HEK293 (cell line): ENCODE data around the gene ABI3BP.

Experiments used
- CTCF ChIA-PET: fragments of 350-600 bp; formaldehyde crosslinking; extraction: SDS; loops from one replicate; lab custom pipeline; 2021; ENCODE audit warnings: antibody characterized with exemption; lab: Yijun Ruan, JAX
- POLR2A ChIA-PET: fragments of 300-600 bp; formaldehyde crosslinking; extraction: SDS; loops from one replicate; lab custom pipeline; 2020; ENCODE audit warnings: antibody characterized with exemption, inconsistent platforms; lab: Yijun Ruan, JAX
- H3K27ac ChIP-seq: fragments of 200-500 bp; sonication (Bioruptor generic); 2 replicates; pipeline ENCODE4 v1.5.1; 2014; ENCODE audit warnings: low read depth, low read length, control low read depth, inconsistent platforms; ENCODE audit errors: extremely low read depth
- H3K36me3 ChIP-seq, 2 experiments: fragments of 200-500 bp in 1 of 2; sonication (Bioruptor generic) in 1 of 2; 1 replicate in 1 of 2; 2 replicates in 1 of 2; pipeline ENCODE4 v1.5.1; 2014 to 2017; ENCODE audit warnings: inconsistent platforms in 2 of 2, low read length in 2 of 2; ENCODE audit not compliant: control insufficient read depth in 2 of 2, insufficient read depth in 1 of 2
- H3K4me1 ChIP-seq: fragments of 200-500 bp; sonication (Bioruptor generic); 2 replicates; pipeline ENCODE4 v1.5.1; 2014; ENCODE audit warnings: mild to moderate bottlenecking, low read length, inconsistent platforms; ENCODE audit not compliant: control insufficient read depth, insufficient read depth
- H3K4me3 ChIP-seq: 2 replicates; pipeline ENCODE4 v1.5.1; 2011; ENCODE audit warnings: low read depth, mild to moderate bottlenecking, control low read depth, low read length, moderate library complexity
- H3K9me3 ChIP-seq: fragments of 200-500 bp; sonication (Bioruptor generic); 2 replicates; pipeline ENCODE4 v1.5.1; 2014; ENCODE audit warnings: low read depth, low read length, inconsistent platforms; ENCODE audit not compliant: control insufficient read depth, insufficient read depth
- BCL11A ChIP-seq: fragments of 450-650 bp; formaldehyde crosslinking; IDR thresholded peaks from 2 replicates; pipeline ENCODE4 v1.5.1; 2016; ENCODE audit warnings: low read depth, missing biosample characterization, missing genetic modification characterization
- GFI1B ChIP-seq: fragments of 450-650 bp; formaldehyde crosslinking; IDR thresholded peaks from 2 replicates; pipeline ENCODE4 v1.5.1; 2016; ENCODE audit warnings: missing biosample characterization, missing genetic modification characterization
- GLI2 ChIP-seq: fragments of 450-650 bp; formaldehyde crosslinking; IDR thresholded peaks from 2 replicates; pipeline ENCODE4; 2017; ENCODE audit warnings: missing biosample characterization, missing genetic modification characterization, low read depth, borderline replicate concordance
- MYNN ChIP-seq: fragments of 450-650 bp; formaldehyde crosslinking; IDR thresholded peaks from 2 replicates; pipeline ENCODE4 v1.5.1; 2016; ENCODE audit warnings: missing biosample characterization, missing genetic modification characterization, borderline replicate concordance
- MZF1 ChIP-seq: fragments of 450-650 bp; formaldehyde crosslinking; IDR thresholded peaks from 2 replicates; pipeline ENCODE4 v1.5.1; 2017; ENCODE audit warnings: missing biosample characterization, missing genetic modification characterization, borderline replicate concordance
- ZNF10 ChIP-seq: fragments of 450-650 bp; formaldehyde crosslinking; IDR thresholded peaks from 2 replicates; pipeline ENCODE4 v1.5.1; 2017; ENCODE audit warnings: missing biosample characterization, missing genetic modification characterization
- ZNF133 ChIP-seq: fragments of 450-650 bp; formaldehyde crosslinking; IDR thresholded peaks from 2 replicates; pipeline ENCODE4 v1.5.1; 2016; ENCODE audit warnings: missing biosample characterization, missing genetic modification characterization
- ZNF23 ChIP-seq: fragments of 450-650 bp; formaldehyde crosslinking; IDR thresholded peaks from 2 replicates; pipeline ENCODE4 v1.5.1; 2016; ENCODE audit warnings: missing biosample characterization, missing genetic modification characterization, borderline replicate concordance
- ZNF335 ChIP-seq: fragments of 450-650 bp; formaldehyde crosslinking; conservative IDR thresholded peaks from 2 replicates; pipeline ENCODE4 v1.5.1; 2016; ENCODE audit warnings: missing biosample characterization, missing genetic modification characterization
- ZNF37A ChIP-seq: fragments of 450-650 bp; IDR thresholded peaks from 2 replicates; pipeline ENCODE4 v1.5.1; 2018; ENCODE audit warnings: missing biosample characterization, missing genetic modification characterization
- ZNF426 ChIP-seq: fragments of 450-650 bp; formaldehyde crosslinking; IDR thresholded peaks from 2 replicates; pipeline ENCODE4 v1.5.1; 2017; ENCODE audit warnings: missing biosample characterization, missing genetic modification characterization, mild to moderate bottlenecking, inconsistent platforms, moderate library complexity
- ZNF555 ChIP-seq: fragments of 450-650 bp; formaldehyde crosslinking; conservative IDR thresholded peaks from 2 replicates; pipeline ENCODE4 v1.5.1; 2017; ENCODE audit warnings: missing biosample characterization, mild to moderate bottlenecking, missing genetic modification characterization, inconsistent platforms
- ZNF558 ChIP-seq: fragments of 450-650 bp; formaldehyde crosslinking; IDR thresholded peaks from 2 replicates; pipeline ENCODE4 v1.5.1; 2016; ENCODE audit warnings: missing biosample characterization, missing genetic modification characterization
- ZNF623 ChIP-seq: fragments of 450-650 bp; formaldehyde crosslinking; IDR thresholded peaks from 2 replicates; pipeline ENCODE4 v1.5.1; 2016; ENCODE audit warnings: missing biosample characterization, missing genetic modification characterization
- ZNF629 ChIP-seq: fragments of 450-650 bp; formaldehyde crosslinking; IDR thresholded peaks from 2 replicates; pipeline ENCODE4 v1.5.1; 2017; ENCODE audit warnings: missing biosample characterization, missing genetic modification characterization
- ZNF660 ChIP-seq: fragments of 450-650 bp; IDR thresholded peaks from 2 replicates; pipeline ENCODE4 v1.5.1; 2018; ENCODE audit warnings: missing biosample characterization, mild to moderate bottlenecking, missing genetic modification characterization
- ZNF664 ChIP-seq: fragments of 450-650 bp; formaldehyde crosslinking; IDR thresholded peaks from 2 replicates; pipeline ENCODE4 v1.5.1; 2016; ENCODE audit warnings: missing biosample characterization, missing genetic modification characterization
- ZNF76 ChIP-seq: fragments of 450-650 bp; formaldehyde crosslinking; IDR thresholded peaks from 2 replicates; pipeline ENCODE4; 2016; ENCODE audit warnings: low read depth, missing biosample characterization, missing genetic modification characterization, borderline replicate concordance
- ZNF837 ChIP-seq: fragments of 450-650 bp; formaldehyde crosslinking; IDR thresholded peaks from 2 replicates; pipeline ENCODE4 v1.5.1; 2016; ENCODE audit warnings: missing biosample characterization, missing genetic modification characterization
- ZXDB ChIP-seq: fragments of 450-650 bp; formaldehyde crosslinking; IDR thresholded peaks from 2 replicates; pipeline ENCODE4 v1.5.1; 2016; ENCODE audit warnings: missing biosample characterization, missing genetic modification characterization
- TF ChIP-seq, protein P1 (sequence below): fragments of 450-650 bp; IDR thresholded peaks from 2 replicates; pipeline ENCODE4 v1.5.1; 2018; ENCODE audit warnings: missing biosample characterization, mild to moderate bottlenecking, missing genetic modification characterization
- TF ChIP-seq, protein P2 (sequence below): fragments of 450-650 bp; formaldehyde crosslinking; IDR thresholded peaks from 2 replicates; pipeline ENCODE4 v1.5.1; 2016; ENCODE audit warnings: missing biosample characterization, missing genetic modification characterization
- TF ChIP-seq, protein P3 (sequence below): sonication (generic); formaldehyde crosslinking; IDR thresholded peaks from 2 replicates; pipeline ENCODE4 v1.8.1; 2022; ENCODE audit warnings: mild to moderate bottlenecking, moderate library complexity, missing genetic modification reagents

ABI3BP gene

DNA sequence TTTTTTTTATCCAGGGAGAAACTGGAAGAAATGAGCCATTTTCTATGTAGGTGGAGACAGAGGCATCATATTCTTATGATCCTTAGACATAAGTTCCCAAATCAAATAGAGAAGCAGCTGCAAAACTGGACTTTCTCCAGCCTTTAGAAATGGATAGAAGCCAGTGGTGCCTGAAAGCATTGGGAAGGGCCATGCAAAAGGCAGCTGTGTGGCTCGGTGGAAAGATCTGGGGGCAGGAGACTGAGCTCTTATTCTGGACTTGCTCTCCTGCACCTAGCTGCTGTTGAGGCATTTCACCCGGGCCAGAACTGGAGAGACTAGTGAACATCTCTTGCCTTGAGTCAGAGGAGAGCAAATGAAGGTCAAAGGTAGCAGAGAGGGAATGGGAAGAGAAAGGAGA is 210.9 kb downstream of the ABI3BP start:
- POLR2A ChIA-PET = no interaction called here
- H3K9me3 ChIP-seq = no peaks in the 10 kb centered on the region
- H3K4me3 ChIP-seq = no peak overlapping the region
- H3K36me3 ChIP-seq = no peaks in the 10 kb centered on the region
- TF ChIP-seq GLI2 (tag by site-specific recombination) = no peak
- TF ChIP-seq ZXDB (tag by site-specific recombination) = no peak
- no peak for TF ChIP-seq ZNF558
- H3K4me1 ChIP-seq = no peaks in the 10 kb centered on the region
- H3K27ac ChIP-seq = no peak overlapping the region
- CTCF ChIA-PET = interaction anchor here (0.6 to 0.7 kb wide), 4 partner anchors 9 to 170 kb away, joined by 3 to 4 read pairs (median 3); no protein-coding TSS in a partner anchor

DNA sequence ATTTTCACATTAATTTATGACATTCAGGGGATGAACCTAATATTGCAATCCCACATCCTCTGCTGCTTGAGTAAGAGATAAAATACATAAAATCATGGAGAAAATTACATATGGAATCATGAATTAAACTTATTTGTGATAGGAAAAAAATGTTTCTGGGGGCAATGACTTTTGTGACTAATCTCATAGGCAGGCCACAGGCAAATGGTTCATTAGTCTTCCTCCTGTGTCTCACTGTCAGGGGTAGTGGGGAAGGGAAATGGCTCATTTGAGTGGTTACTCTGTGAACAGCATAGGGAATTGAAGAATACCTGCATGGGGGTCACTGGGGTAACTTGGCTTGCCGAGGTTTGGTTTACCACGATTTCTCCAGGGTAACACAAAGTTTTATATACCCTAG is 211.9 kb downstream of the ABI3BP start:
- TF ChIP-seq GFI1B (tag by site-specific recombination) (no peak), ZNF133 (tag by site-specific recombination) (no peak), ZNF664 (tag by site-specific recombination) (no peak), ZNF426 (tag by site-specific recombination) (no peak), ZNF660 (no peak), BCL11A (tag by site-specific recombination) (no peak)
- TF ChIP-seq, protein P1, sequence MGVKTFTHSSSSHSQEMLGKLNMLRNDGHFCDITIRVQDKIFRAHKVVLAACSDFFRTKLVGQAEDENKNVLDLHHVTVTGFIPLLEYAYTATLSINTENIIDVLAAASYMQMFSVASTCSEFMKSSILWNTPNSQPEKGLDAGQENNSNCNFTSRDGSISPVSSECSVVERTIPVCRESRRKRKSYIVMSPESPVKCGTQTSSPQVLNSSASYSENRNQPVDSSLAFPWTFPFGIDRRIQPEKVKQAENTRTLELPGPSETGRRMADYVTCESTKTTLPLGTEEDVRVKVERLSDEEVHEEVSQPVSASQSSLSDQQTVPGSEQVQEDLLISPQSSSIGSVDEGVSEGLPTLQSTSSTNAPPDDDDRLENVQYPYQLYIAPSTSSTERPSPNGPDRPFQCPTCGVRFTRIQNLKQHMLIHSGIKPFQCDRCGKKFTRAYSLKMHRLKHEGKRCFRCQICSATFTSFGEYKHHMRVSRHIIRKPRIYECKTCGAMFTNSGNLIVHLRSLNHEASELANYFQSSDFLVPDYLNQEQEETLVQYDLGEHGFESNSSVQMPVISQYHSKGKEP (tag by site-specific recombination) = no peak
- TF ChIP-seq, protein P2, sequence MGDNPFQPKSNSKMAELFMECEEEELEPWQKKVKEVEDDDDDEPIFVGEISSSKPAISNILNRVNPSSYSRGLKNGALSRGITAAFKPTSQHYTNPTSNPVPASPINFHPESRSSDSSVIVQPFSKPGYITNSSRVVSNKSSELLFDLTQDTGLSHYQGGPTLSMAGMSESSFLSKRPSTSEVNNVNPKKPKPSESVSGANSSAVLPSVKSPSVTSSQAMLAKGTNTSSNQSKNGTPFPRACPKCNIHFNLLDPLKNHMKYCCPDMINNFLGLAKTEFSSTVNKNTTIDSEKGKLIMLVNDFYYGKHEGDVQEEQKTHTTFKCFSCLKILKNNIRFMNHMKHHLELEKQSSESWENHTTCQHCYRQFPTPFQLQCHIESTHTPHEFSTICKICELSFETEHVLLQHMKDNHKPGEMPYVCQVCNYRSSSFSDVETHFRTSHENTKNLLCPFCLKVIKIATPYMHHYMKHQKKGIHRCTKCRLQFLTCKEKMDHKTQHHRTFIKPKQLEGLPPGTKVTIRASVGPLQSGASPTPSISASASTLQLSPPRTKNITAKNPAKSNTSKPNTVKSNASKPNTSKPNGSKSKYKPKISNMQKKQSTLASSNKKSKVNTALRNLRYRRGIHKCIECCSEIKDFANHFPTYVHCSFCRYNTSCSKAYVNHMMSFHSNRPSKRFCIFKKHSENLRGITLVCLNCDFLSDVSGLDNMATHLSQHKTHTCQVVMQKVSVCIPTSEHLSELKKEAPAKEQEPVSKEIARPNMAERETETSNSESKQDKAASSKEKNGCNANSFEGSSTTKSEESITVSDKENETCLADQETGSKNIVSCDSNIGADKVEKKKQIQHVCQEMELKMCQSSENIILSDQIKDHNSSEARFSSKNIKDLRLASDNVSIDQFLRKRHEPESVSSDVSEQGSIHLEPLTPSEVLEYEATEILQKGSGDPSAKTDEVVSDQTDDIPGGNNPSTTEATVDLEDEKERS (tag by site-specific recombination) = no peak
- H3K4me1 ChIP-seq = no peaks in the 10 kb centered on the region
- ChIA-PET POLR2A (no interaction called here), CTCF (no interaction called here)
- no peak overlapping the region for H3K27ac ChIP-seq
- no peaks in the 10 kb centered on the region for H3K9me3 ChIP-seq
- H3K36me3 ChIP-seq = no peaks in the 10 kb centered on the region
- no peak overlapping the region for H3K4me3 ChIP-seq

DNA sequence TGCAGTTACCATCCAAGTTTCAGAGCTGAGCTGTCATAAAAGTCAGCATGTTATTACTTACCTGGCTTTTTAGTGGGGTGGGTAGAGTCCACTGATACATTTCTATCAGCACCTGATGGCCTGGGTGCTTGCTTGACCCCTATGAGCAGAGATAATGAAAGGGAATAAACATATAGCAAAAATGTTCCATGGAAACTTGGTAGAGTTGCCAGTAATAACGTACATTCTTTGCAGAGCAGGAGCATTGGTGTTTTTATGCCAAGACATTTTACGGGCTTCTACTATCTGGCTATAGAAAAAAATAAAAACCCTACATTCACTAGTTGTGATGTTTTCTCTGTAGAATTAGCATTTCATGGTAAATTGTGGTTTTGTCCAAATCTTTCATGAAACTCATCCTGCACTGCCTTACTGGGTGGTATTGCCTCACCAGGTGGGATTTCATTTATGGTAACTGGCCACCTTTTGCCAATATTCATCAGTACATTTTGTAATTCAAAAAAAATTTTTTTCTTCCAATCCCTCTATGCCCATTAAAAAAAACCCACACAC is 213.1 kb downstream of the ABI3BP start:
- Histone ChIP-seq H3K36me3 (no peaks in the 10 kb centered on the region), H3K9me3 (no peaks in the 10 kb centered on the region), H3K4me1 (no peaks in the 10 kb centered on the region), H3K4me3 (no peak overlapping the region), H3K27ac (no peak overlapping the region)
- TF ChIP-seq MYNN (tag by site-specific recombination) (no peak), ZNF837 (no peak), ZNF23 (tag by site-specific recombination) (no peak)
- ChIA-PET CTCF (no interaction called here), POLR2A (no interaction called here)

DNA sequence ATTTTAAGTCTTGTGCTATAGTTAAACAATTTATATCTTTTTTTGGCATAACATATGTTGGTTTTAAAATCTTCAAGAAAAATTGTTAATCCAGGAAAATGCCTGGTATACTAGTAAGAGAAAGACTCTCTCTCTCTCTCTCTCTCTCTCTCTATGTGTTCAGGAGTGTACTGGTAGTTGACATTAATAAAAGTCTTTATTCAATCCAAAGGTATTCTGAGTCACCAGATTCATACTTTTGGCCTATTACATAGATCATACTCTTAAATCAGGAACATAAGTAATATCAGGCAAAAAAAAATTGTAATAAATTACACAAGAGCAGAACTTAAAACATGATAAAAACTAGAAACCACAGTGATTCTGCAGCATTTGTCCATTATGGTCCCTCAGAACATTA is 213.7 kb downstream of the ABI3BP start:
- Histone ChIP-seq H3K27ac (no peak overlapping the region), H3K36me3 (no peaks in the 10 kb centered on the region), H3K4me1 (no peaks in the 10 kb centered on the region), H3K9me3 (no peaks in the 10 kb centered on the region), H3K4me3 (no peak overlapping the region)
- ChIA-PET CTCF (interaction anchor here (0.6 kb wide), 1 partner anchor 948 kb away, joined by 3 read pairs; no protein-coding TSS in a partner anchor), POLR2A (no interaction called here)
- TF ChIP-seq ZNF555 (tag by site-specific recombination) (no peak), ZNF623 (no peak), ZNF629 (tag by site-specific recombination) (no peak), ZNF76 (no peak), MZF1 (tag by site-specific recombination) (no peak), ZNF335 (tag by site-specific recombination) (no peak), ZNF10 (tag by site-specific recombination) (no peak), ZNF37A (tag by site-specific recombination) (no peak)
- TF ChIP-seq, protein P3, sequence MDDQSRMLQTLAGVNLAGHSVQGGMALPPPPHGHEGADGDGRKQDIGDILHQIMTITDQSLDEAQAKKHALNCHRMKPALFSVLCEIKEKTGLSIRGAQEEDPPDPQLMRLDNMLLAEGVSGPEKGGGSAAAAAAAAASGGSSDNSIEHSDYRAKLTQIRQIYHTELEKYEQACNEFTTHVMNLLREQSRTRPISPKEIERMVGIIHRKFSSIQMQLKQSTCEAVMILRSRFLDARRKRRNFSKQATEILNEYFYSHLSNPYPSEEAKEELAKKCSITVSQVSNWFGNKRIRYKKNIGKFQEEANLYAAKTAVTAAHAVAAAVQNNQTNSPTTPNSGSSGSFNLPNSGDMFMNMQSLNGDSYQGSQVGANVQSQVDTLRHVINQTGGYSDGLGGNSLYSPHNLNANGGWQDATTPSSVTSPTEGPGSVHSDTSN (CRISPR knock-in tag) = no peak
